Ishikawa (cell line): ENCODE measurements around the gene WDR64.

ENCODE experiments used
- CEBPB ChIP-seq: IDR thresholded peaks from 2 replicates; pipeline ENCODE4 v1.6.1; 2012
- CREB1 ChIP-seq: IDR thresholded peaks from 2 replicates; pipeline ENCODE4 v1.6.1; 2012; ENCODE audit warnings: low read depth
- EGR1 ChIP-seq: IDR thresholded peaks from 2 replicates; pipeline ENCODE4 v1.6.1; 2012
- EP300 ChIP-seq: IDR thresholded peaks from 2 replicates; pipeline ENCODE4 v1.6.1; 2012; ENCODE audit warnings: borderline replicate concordance
- FOXM1 ChIP-seq: IDR thresholded peaks from 2 replicates; pipeline ENCODE4 v1.6.1; 2012; ENCODE audit warnings: low read depth, borderline replicate concordance
- NFIC ChIP-seq: IDR thresholded peaks from 2 replicates; pipeline ENCODE4 v1.6.1; 2012
- RAD21 ChIP-seq: IDR thresholded peaks from 2 replicates; pipeline ENCODE4 v1.6.1; 2012; ENCODE audit warnings: low read depth
- REST ChIP-seq: IDR thresholded peaks from 2 replicates; pipeline ENCODE4 v1.6.1; 2012; ENCODE audit warnings: low read depth, mild to moderate bottlenecking
- TAF1 ChIP-seq: IDR thresholded peaks from 2 replicates; pipeline ENCODE4 v1.6.1; 2012; ENCODE audit warnings: low read depth, mild to moderate bottlenecking
- TCF12 ChIP-seq: IDR thresholded peaks from 2 replicates; pipeline ENCODE4 v1.6.1; 2012; ENCODE audit warnings: low read depth
- TEAD4 ChIP-seq: IDR thresholded peaks from 2 replicates; pipeline ENCODE4 v1.6.1; 2012
- USF1 ChIP-seq: IDR thresholded peaks from 2 replicates; pipeline ENCODE4 v1.6.1; 2012
- YY1 ChIP-seq: IDR thresholded peaks from 2 replicates; pipeline ENCODE4 v1.6.1; 2012; ENCODE audit warnings: low read depth
- ZBTB7A ChIP-seq: IDR thresholded peaks from 2 replicates; pipeline ENCODE4 v1.6.1; 2012; ENCODE audit warnings: low read depth
- TF ChIP-seq, protein P1 (sequence below): IDR thresholded peaks from 2 replicates; pipeline ENCODE4 v1.6.1; 2012

Gene WDR64

GRCh38 chr1:241706257-241706656 is 54.2 kb downstream of the WDR64 start:
- TF ChIP-seq FOXM1 (no peak), CEBPB (no peak), YY1 (no peak), EP300 (no peak), USF1 (no peak), ZBTB7A (no peak), EGR1 (no peak), RAD21 (no peak), TAF1 (no peak), NFIC (no peak), TCF12 (no peak), TEAD4 (no peak), CREB1 (no peak), REST (no peak)
- TF ChIP-seq, protein P1, sequence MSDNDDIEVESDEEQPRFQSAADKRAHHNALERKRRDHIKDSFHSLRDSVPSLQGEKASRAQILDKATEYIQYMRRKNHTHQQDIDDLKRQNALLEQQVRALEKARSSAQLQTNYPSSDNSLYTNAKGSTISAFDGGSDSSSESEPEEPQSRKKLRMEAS: no peak

GRCh38 chr1:241706967-241707366 is 54.9 kb downstream of the WDR64 start:
- no peak for TF ChIP-seq CREB1
- TF ChIP-seq EGR1: no peak
- TF ChIP-seq CEBPB: no peak
- no peak for TF ChIP-seq YY1
- TF ChIP-seq, protein P1: no peak
- no peak for TF ChIP-seq RAD21

- TF ChIP-seq, protein P1: no peak
- TF ChIP-seq TAF1: no peak
- TF ChIP-seq USF1: no peak
- TF ChIP-seq EGR1: no peak
- no peak for TF ChIP-seq REST
- no peak for TF ChIP-seq FOXM1
- TF ChIP-seq CREB1: no peak
- TF ChIP-seq NFIC: no peak
- no peak for TF ChIP-seq EP300
- no peak for TF ChIP-seq TCF12
Measured at GRCh38 chr1:241707442-241707841, 55.4 kb downstream of the WDR64 start.

DNA sequence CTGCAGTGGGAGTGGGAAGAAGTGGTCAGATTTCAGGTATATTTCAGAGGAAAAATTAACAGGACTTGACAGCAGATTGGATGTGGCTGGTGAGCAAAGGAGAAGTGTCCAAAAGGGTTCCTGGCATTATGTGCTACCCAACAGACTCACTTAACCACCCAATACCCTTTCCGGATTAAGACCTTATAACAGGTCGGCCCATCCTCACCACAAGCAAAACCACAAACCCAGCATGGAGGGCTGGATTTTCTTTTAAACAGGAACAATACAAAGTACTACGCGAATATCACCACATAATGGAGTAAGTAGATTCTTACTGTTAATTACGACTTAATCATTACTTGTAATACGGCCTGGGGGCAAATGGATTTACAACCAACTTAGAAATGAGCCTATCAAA is 59.2 kb downstream of the WDR64 start:
- TF ChIP-seq TAF1 (no peak), REST (no peak), TCF12 (no peak), NFIC (no peak), RAD21 (no peak), TEAD4 (no peak), EP300 (no peak), EGR1 (no peak)
- TF ChIP-seq, protein P1: no peak
